Measurements from ENCODE around the gene NRAS.
"Not testable (repeated sequence)": the region's sequence is repeated elsewhere in the genome, so short reads cannot be mapped to it uniquely, and the experiment has no call there.

NRAS gene

DNA sequence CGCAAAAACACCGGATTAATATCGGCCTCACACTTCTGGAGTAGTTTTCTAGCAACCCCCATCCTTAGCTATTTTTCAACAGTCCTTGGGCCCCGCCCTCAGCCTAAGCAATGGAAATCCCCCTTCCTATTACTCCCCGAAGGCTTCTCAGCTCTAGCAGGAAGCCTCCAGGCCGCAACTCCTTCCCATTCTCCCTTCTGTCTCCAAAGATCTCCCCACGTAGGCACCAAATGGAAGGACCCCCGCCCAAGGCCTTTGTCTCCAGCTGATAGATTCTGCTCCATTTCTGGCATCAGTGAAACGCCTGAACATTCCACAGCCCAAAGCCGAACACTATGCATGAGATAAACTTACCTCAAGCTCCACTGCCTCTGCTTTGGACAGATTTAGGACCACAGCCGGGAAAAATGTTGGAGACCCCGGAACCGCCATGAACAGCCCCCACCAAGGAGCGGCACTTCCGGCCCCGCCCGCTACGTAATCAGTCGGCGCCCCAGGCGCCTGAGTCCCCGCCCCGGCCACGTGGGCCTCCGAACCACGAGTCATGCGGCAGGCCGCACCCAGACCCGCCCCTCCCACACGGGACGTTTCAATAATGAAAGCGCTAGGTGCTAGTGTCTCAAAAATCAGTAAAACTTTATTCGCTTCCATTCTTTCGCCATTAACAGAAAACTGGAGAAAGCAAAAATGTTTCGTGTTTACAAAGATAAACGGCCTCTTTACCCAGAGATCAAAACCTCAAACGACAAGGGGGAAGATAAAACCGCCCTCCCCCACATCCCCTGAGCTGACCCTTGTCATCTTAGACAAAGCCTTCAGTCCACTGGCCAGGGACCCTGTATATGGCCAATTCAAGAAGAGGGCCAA, at the start of gene NRAS:
Gene NRAS, minus strand, starts transcription at position 468 of the 867 bp plus-strand sequence. CDS start 611 bp downstream, outside the sequence.
- FAIRE-seq = peak; percentile 85

DNA sequence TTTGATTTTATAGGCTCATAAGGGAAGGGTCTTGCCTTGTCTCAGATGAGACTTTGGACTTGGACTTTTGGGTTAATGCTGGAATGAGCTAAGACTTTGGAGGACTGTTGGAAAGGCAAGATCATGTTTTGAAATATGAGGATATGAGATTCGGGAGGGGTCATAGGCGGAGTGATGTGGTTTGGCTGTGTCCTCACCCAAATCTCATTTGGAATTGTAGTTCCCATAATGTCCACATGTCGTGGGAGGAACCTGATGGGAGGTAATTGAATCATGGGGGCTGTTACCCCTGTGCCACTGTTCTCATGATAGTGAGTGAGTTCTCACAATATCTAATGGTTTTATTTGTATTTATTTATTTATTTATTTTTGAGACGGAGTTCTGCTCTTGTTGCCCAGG, 48.1 kb upstream of the NRAS start:
- FAIRE-seq = no peak

- no peak for FAIRE-seq
These were observed 41.8 kb upstream of the NRAS start for GRCh38 chr1:114758256-114758832.

DNA sequence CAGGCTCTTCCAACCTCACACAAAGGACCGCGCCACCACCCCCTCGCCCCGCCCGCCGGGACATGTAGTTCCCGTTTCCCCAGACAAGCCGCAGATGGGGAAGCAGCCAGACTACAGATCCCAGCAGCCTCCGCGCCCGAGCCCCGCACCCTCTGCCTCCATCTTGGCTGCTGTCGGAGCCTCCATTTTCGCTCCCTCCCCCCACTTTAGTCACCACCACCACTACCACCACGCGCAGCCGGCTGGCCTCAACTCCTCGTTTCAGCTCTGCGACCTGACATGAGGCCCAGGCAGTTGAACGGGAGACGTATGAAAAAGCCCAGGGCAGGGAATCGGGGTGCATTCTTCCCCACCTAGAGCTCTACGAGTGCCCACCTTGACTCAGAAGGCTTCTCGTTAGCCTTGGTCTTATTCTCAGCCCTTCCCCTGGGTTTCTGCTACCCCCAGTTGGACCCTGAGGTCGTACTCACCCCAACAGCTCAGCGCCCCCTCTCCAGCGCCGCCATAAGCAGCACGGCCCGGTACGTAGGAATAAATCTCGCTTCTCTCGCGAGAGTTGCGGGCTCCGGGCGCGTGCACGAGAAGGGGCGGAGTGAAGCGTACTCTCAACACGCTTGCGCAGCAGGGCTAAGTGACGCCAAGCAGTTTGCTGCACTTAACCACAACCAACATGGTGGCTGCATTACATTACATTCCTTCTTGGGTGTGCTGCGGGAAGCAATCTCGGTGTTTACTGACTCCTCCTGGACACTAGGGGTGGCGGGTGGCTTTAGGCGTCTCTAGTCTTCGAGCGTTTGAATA, 41.1 kb upstream of the NRAS start, which contains the start of gene CSDE1:
Gene CSDE1, minus strand, starts transcription at position 530 of the 801 bp plus-strand sequence. CDS start 18,094 bp downstream, outside the sequence.
- peak; percentile 96 for FAIRE-seq

DNA sequence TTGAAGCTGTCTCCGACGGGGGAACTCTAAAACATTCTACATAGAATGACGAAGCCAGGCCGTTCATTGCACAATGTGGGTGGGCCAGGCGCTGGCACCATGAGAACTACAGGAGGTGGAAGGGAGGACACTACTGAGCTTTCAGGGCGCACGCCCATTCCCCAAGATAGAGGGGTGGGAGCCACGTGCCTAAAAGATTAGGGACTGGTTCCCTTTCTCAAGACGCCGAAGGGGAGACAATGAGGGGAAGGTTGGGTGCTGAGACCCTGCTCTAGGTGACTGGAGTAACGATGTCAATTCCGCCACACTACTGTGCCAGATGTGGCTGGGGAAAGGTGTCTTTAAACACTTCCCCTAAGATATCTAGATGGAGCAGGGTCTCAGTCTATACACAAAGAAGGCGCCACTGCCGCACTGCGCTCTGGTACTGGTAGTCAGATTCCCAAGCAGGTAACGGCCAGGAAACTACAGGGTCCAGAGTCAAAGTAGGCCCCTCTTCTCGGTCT, 40.4 kb upstream of the NRAS start:
- no peak for FAIRE-seq

DNA sequence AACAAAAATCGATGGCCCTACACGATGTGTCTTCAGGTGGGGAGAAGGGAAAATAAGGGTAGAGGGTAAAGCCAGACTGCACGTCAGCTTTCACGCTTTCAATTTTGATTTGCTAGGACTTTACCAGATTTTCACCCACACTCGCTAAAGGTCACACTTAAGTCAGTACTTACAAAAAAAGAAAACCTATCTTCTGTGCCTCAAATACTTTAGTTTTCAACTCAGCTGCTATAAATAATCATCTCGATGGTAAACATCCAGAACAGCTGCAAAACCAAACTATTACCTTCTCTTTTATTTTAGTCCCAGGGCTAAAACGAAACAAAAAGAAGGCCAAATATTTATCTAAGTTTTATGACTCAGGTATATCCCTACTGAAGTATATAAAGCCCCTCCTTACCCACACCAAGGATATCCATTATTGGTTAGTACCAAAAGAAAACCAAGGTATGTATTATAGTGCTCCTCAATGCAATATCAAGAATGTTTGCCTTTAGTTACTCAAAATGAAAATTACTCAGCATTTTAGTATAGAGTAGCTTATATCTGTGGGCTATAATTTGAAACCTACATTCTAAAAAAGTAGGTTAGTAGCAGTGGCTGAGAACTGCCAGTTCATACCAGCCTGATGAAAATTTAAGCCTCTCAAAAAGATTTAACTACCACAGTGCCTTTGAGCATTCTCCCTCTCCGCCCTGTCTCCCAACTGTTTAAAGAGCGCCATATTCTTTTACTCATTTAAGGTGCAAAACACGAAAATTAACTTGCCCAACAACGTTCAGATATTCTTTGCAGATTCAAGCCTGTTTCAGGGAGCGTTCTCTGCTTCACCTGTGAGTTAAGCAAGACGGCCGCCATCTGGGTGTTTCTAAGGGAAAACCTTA, 39.7 kb upstream of the NRAS start:
- no peak for FAIRE-seq

DNA sequence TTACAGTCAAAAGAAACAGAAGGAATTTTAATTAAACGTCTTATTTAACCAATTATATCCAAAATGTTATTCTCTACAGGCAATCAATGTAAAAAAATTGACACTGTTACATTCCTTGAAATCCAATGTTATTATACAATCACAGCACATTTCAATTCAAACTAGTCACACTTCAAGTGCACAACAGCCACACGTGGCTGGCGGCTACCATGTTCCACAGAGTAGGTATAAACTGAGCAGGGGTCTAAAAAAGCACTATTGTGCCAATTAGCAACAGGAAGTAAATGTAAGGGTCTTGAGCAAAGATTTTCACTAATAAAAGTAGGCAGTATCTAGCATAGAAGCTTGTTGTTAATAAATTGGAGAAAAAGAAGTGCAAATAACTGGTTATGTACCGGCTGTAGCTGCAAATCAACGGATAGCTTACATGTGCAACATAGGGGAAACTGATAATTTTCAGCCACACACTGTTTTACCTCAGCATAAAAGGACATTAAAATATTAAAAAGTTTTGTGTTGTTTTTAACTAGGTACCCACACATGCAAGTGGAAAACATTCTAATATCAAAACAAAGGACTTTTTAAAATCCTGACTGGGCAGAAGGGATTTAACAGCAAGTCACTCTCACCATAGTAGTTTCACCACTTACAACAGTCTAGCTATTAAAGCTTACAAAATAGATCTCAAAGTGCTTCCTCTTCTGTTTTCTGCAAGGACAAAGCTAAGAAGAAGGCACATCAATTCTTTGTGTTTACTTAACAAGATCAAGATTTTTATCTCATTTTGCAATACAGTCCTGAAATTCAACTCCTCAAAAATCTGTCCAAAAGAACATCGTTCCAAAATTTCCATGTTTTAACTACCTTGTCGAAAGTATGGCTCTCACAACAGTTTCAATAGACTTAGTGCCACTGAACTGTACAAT, 38.7 kb upstream of the NRAS start:
- no peak for FAIRE-seq

- FAIRE-seq = not testable (repeated sequence)
These were observed 37.1 kb upstream of the NRAS start for GRCh38 chr1:114753702-114754101.

GRCh38 chr1:114753143-114753542, 36.6 kb upstream of the NRAS start:
- no peak for FAIRE-seq

DNA sequence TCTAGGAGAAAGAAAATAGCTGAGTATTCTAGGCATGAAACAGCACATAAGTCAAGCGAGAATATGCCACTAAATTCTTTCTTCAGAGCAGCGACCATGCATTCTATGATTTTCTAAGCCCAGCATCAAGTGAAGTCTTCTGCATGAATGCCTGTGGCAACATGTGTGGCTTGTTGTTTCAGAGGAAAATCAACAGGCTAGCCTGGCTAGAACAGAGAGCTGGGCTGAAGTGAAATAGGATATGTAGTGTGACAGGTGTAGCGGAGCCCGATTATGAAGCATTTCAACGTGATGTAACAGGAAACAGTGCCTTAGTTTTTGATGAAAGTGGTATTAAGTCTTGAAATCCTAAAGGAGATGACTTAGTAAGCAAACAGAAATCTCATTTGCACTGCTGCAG, 34.2 kb upstream of the NRAS start:
- no peak for FAIRE-seq

DNA sequence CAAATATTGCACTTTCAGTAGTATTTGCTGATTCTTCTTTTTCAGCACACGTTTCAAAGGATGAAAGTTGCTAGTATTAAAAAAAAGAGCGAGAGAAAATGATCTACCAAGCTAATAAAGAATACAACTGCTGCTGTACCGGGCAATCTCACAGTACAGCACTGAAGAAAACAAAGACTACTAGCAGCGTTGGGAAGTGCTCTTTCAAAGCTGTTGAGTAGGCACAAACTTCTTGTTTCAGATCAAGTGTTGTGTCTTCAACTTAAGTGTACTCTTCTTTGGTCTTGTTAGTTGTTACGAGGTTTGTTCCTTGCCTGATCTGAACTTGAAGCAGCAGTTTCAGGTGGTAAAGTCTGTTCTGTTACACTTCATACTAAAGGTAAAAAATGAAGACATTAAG, 33.3 kb upstream of the NRAS start:
- no peak for FAIRE-seq

DNA sequence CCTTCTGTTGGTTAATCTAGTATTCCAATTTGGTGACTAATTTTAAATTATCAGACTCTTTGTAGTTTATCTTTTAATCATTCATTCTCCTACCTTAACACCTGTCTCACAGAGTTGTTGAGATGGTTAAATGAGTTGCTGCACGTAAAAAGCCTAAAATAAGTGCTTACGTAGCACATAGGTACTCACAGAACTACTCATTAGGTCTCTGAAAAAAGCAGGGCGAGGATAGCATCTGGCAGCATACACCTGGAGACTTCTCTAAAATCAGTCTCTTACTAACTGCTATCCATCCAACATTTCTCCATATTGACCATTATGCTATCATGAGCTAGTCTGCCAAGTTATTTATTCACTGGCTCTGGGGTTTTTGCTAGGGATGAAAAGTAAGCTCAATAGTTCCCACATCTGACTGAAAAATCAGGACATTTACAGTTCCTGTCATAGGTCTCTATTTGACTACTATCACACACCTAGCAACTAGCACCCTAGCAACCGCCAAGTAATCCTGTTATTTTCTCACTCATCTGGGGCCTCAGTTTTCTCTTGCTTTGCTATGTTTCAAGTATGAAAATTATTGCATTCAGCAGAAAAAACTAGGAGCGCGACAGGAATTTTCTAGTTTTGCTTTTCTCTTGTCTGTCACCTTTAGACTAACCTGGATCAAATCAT, 30.0 kb upstream of the NRAS start:
- FAIRE-seq = no peak

DNA sequence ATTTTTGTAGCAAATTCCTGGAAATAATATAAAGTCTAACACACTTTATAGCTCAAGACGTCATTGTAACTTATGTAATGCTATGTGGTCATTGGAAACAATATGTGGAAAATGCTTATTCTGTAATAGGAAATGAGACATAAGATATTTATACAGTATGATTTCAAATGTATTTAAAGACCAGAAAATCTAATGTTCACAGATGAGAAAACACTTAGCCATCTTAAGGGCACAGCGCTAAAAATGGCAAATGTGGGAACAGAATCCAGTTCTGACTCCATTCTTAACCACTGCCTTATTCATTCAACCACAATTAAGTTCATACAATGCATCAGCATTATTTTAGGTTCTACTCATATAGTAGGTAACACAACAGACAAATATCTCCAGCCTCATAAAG, 28.7 kb upstream of the NRAS start:
- no peak for FAIRE-seq

DNA sequence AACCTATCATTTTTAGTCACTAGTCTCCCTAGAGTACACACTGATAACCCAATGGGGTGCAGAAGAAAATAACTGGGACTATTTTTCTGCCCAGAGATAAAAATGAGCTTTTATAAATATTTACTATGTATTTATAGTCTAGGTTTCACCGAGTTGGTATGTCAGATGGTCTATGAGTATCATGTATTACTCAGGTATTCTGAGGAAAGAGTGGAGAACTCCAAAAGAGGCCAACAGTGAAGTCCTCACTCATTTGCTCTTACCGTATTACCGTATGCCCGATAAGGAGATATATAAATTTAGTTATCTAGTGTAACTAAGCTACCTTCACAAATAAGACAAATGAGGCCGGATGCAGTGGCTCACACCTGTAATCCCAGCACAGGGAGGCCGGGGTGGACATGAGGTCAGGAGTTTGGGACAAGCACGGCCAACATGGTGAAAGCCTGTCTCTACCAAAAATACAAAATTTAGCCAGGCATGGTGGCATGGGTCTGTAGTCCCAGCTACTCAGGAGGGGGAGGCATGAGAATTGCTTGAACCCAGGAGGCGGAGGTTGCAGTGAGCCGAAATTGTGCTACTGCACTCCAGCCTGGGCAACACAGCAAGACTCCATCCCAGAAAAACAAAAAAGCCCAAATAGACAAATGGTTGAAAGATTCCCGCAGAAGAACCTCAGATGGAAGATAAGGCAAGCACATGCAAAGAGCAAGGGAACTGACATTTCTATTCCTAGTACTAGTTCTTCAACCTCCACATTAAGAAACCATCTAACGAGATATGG, 25.6 kb upstream of the NRAS start:
- no peak for FAIRE-seq

DNA sequence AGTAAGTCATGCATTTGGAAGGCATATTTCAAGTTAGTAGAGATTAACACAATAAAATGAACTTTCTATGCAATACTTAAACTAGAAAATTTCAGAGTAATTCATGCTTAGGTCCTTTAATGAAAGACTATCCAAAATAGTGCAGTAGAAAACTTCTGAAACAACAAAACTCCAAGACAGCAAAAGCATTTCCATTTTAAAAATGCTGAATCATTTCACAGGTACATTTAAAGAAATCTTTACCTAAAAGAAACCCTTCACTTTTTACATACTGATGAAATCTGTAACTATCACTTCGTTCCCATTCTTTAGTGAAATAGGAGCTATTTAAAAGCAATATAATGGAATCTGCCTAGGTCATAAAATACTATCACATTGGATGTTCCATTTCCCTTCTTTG, 23.8 kb upstream of the NRAS start:
- no peak for FAIRE-seq

DNA sequence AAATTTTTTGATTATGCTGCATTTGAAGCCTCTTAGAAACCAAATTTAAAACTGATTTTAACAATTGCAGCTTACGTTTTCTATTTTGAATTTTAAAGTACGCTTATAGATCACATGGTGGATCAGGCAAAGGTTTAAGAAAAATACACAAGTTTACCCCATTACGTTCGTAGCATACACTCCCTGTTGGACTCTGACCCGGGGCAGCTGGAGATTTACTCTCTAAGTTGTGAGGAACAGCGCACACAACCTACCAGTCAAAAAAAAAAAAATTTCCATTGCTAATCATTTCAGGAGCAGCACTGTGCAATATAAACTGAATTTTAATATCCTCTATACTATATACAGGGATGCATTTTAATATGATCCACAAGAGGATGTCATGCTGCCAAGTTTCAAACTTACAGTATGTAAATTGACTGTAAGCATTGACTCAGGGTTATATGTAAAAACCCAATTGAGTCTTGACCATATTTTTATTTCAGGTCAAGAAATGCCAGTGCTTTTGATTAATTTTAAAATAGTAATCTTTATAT, 20.8 kb upstream of the NRAS start:
- no peak for FAIRE-seq

DNA sequence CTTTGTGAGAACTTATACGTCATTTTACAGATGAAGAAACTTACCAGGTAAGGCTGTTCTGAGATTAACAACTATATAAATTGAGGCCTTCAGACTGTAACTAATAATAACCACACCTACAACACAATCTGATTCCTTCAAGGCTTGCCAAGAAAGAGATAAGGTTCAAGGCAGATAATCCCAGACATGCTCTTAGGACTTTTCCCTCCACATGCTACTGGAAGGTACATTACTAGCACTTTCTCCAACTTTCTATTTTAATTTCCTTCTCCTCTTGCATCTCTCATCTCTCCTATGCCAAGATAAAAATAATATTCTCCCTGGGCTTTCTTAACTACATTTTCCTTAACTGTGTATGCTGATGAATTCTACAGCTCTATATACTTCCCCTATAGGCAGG, 18.9 kb upstream of the NRAS start:
- FAIRE-seq = no peak

DNA sequence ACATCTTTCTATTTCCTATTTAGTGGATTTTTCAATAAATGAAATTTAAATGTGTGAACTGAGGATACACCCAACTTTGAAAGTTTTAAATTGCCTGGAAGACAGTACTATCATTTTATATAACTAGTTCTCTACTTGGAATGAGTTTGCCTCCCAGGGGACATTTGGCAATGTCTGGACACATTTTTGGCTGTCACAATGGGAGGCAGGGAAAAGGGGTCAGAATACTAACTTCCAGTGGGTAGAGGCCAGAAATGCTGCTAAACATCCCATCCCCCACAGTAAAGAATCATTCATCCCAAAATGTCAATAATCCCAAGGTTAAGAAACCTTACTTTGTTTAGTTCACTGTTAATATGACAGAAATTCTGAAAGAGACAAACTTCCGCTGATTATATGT, 13.2 kb upstream of the NRAS start:
- no peak for FAIRE-seq

GRCh38 chr1:114728553-114728952, 12.0 kb upstream of the NRAS start:
- no peak for FAIRE-seq
